OCI-M1 (cell line): Measurements from ENCODE around the gene ST8SIA6.
"Not testable (repeated sequence)": the region's sequence is repeated elsewhere in the genome, so short reads cannot be mapped to it uniquely, and the experiment has no call there.

Source experiments
- DNase-seq: peaks from one replicate; lab custom pipeline; 2025; lab: John Stamatoyannopoulos, UW

Gene ST8SIA6, protein sequence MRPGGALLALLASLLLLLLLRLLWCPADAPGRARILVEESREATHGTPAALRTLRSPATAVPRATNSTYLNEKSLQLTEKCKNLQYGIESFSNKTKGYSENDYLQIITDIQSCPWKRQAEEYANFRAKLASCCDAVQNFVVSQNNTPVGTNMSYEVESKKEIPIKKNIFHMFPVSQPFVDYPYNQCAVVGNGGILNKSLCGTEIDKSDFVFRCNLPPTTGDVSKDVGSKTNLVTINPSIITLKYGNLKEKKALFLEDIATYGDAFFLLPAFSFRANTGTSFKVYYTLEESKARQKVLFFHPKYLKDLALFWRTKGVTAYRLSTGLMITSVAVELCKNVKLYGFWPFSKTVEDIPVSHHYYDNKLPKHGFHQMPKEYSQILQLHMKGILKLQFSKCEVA

DNA sequence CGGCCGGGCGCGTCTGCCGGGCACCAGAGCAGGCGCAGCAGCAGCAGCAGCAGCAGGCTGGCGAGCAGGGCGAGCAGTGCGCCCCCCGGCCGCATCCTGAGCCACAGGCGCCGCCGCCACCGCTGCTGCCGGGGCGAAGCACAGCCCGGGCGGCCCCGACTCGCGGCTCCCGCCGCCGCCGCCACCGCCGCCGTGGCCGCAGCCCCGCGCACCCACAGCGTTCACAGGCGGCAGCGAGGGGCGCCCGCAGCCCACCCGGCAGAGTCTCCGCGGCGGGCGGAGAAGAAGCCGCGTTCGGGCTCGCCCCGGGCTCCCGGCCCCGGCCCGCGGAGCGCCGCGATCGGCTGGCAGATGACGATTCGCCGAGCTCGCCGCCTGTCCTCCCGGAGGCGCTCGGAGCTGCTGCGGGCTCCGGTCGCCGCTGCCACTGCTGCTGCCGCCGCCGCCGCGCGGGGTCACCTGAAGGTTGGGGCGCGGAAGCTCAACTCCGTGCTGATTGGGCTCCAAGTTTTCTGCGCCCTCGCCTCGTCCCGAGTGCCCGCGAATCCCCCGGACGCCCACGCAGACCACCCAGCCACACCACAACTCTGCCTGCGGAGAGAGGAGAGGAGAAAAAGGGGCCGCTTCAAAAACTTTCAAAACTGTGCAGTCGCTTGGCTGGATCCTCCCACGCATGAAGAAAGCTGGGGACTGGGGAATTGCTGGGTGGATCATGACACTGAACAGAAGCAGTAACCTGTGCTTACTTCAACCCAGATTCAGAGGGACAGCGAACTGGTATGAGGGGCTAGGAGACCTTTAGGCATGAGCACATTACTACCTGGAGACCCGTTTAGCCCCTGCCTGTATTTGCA, at the start of gene ST8SIA6:
ST8SIA6 (minus strand) TSS at position 435 of the 854 bp plus-strand sequence; CDS start at position 95, 340 bp downstream.
- peak; percentile 85 for DNase-seq

GRCh38 chr10:17503795-17504194, 49.4 kb upstream of the ST8SIA6 start:
- no peak for DNase-seq

DNA sequence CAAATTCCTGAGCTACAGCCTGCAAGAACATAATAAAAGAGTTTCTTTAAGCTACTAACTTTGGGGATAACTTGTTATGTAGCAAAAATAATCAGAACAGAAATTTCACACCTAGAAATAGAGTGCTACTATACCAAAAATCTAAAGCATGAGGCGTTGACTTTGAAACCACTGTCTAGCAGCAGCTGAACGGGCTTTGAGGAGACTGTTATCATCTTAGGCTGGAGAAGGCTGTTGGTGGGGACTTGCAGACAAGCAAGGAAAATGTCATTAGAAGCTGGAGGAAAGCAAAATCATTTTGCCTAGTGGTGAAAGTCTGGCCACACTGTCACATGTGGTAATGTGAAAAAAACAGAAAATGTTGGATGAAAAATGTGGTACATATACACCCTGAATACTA, 48.4 kb upstream of the ST8SIA6 start:
- no peak for DNase-seq

DNA sequence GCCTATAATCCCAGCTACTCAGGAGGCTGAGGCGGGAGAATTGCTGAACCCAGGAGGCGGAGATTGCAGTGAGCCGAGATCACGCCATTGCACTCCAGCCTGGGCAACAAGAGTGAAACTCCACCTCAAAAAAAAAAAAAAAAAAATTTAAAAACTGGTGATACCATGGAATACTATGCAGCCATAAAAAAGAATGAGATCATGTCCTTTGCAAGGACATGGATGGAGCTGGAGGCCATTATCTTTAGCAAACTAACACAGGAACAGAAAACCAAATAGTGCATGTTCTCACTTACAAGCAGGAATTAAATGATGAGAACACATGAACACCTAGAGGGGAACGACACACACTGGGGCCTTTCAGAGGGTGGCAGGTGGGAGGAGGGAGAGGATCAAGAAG, 44.6 kb upstream of the ST8SIA6 start:
- DNase-seq = not testable (repeated sequence)

DNA sequence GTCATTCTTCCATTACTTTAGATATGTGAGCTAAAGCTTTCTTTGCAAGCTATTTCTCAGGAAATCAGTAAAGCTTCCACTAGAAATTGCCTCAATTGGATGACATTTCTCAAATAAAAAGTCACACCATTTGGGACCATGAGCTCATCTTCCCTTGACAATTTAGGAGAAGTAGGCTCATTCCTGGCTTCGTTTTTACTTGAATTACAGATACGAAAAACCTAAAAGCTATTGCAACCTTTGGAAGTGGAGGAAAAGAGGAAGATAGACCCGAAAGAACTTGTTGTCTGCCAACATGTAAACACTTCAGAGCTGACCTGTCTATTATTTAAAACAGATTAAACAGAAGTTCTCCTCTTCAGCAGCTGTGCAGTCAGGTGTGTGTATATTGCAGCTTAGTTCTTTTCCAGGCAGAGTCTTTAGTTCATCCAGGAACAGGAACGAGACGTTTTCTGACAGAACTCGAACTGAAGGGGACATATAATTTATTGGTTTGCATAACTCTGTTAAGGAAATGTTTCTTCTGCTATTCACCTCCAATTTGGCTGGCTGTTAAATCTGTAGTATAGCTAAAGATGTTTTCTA, 43.1 kb upstream of the ST8SIA6 start:
- DNase-seq = no peak

DNA sequence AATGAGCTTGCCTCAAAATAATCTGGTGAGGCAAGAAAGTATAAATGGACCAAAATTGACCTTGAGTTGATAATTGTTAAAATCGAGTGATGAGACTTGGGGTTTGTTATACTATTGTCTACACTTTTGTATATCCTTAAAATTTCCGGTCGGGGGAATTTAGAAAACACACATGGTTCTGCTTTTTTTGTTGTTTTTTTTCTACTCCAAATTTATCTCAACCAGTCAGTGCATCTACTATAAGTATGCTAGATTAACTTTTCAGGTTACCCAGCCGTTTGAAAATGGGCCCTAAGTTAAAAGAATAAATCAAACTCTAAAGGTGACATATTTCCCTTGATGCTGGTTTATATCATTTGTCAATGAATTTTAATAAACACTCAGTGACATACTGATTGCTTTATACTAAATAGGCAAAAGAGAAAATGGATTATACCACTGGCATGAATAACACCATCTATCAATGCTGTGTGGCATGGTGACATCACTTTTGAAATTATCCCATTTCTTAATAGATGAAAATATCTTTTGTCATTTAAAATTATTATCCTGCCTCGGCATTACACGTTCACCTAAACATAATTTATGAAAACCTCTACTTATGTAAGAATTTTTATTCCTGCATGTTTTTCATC, 40.3 kb upstream of the ST8SIA6 start:
- DNase-seq = no peak

DNA sequence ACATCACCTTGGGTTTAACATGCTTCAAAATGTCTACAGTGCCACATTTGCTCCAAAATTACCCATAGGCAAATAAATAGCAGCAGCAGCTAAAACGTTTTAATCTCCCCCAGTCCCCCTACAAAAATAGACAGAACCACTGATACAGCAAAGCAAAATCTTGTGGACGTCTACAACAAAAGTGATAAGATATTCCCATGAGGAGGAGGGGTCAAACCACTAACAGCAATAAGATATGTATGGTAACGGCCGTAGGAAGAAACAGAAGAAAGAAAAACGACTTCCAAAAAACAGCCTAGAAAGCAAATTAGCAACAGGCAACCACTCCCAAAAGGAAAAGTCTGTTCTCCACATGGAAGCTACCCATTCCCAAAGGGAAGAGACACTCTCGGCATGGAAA, 34.5 kb upstream of the ST8SIA6 start:
- peak; percentile 63 for DNase-seq

DNA sequence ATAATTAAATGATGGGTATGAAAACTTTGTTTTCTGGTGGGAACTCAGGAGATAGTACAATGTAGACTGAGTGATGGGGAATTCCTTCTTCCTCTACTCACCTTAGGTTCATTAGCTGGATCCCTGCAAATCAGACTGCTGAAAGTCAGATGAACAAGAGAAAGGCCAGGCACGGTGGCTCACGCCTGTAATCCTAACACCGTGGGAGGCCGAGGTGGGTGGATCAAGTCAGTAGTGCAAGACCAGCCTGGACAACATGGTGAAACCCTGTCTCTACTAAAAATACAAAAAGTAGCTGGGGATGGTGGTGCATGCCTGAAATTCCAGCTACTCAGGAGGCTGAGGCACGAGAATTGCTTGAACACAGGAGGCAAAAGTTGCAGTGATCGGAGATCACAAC, 28.7 kb upstream of the ST8SIA6 start:
- DNase-seq = no peak

GRCh38 chr10:17479822-17480221, 25.4 kb upstream of the ST8SIA6 start:
- DNase-seq = no peak

GRCh38 chr10:17479015-17479615, 24.7 kb upstream of the ST8SIA6 start:
- no peak for DNase-seq

- no peak for DNase-seq
These were observed 21.7 kb upstream of the ST8SIA6 start for GRCh38 chr10:17476073-17476472.

DNA sequence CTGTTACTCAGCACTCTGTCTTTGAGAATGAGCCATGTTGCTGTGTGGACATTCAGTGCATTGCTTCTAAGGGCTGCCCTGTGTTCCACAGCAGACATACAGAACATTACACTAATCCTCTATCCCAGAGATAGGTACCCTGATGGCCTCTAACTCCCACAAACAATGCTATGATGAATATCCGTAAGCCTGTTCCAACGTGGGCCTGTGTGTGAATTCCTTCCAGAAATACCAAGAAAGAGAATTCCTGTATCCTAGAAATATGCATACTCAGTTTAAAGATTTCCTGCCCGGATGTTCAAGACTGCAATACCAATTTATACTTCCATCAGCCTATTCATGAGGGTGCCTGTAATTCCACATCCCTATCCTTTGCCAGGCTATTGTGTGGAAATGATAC, 21.3 kb upstream of the ST8SIA6 start:
- no peak for DNase-seq

DNA sequence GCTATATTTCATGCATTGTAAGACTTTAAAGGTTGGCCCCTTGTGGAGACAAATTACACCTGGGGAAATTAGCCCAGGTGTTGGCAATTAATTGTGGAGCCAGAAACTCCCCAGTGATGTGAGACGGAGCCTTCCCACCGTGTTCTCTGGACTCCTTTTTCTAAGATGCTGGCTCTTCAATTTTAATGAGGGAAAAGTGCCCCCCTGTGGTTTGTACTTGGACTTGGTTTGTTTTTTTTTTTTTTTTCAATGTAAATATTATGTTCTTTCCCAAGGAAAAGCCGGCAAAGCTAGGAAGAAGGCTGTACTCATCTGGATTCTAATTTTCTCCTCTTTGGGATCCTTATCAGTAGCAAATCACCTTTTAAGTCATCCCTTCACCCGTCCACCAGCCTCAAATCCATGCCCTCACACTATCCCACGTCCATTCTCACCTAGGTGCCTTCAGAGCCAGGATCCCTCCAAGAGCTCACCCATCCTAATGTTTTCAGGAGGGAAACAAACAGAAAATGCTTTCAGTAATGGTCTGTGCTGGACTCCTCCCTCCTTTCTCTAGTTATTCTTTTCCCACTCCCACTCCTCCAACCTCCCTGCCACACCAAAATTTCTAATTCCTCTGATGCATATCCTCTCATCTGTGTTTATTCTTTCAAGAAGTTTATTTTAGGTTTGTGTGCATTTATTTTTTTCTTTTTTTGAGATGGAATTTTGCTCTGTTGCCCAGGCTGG, 20.4 kb upstream of the ST8SIA6 start:
- DNase-seq = peak; percentile 77

- DNase-seq = peak; percentile 95
These were observed 19.0 kb upstream of the ST8SIA6 start for GRCh38 chr10:17473228-17473950.

DNA sequence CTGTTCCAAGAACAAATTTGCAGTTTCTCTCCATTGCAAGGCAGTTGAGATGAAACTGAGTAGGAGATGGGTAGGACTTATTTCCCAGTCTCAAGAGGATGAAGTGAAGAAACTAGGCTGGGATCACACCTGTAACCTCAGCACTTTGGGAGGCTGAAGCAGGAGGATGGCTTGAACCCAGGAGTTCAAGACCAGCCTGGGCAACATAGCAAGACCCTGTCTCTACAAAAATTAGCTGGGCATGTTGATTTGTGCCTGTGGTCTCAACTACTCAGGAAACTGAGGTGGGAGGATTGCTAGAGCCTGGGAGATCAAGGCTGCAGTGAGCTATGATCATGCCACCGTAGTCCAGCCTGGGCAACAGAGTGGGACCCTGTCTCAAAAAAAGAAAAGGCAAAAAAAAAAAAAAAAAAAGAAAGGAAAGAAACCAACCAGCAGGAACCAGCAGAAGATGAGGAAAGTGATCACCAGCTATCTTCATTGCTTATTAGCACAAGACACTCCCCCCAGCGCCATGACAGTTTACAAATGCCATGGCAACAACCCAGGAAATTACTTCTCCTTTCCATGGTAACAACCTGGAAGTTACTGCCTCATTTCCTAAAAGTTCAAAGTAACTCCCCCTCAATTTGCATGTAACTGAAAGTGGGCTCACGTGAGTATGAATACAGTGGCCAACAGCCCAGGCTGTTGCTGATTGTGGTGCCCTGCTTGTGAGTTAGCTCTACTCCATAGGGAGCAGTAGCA, 18.3 kb upstream of the ST8SIA6 start:
- DNase-seq = peak; percentile 97

DNA sequence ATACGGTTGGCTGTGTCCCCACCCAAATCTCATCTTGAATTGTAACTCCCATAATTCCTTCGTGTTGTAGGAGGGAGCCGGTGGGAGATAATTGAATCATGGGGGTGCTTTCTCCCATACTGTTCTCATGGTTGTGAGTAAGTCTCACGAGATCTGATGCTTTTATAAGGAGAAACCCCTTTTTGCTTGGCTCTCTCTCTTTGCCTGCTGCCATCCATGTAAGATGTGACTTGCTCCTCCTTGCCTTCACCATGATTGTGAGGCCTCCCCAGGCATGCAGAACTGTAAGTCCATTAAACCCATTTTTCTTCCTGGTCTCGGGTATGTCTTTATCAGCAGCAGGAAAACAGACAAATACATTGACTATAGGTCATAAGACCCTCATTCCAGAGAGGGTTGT, 15.9 kb upstream of the ST8SIA6 start:
- DNase-seq = no peak

GRCh38 chr10:17465328-17466125, 11.1 kb upstream of the ST8SIA6 start:
- no peak for DNase-seq

- DNase-seq = peak; percentile 58
These were observed 10.2 kb upstream of the ST8SIA6 start for GRCh38 chr10:17464545-17464944.

- peak; percentile 63 for DNase-seq
These were observed 6.4 kb upstream of the ST8SIA6 start for GRCh38 chr10:17460756-17461155.
